GM12878 (cell line): ENCODE data around the gene DESI1. TPM values are rescaled to one million over a fixed set of nuclear protein-coding genes. Genes with fewer than 3 reads are reported as not detected.

Source experiments
- ATAC-seq: fragments of 200-7000 bp; cut with Tn5 transposase; 3 replicates; pipeline ENCODE4 v1.9.1; 2020; ENCODE audit warnings: mild to moderate bottlenecking, moderate library complexity
- BruUV-seq: library from RNA; stranded (reverse); fragments of 400-500 nt; replicated peaks from 2 replicates; lab custom pipeline; 2021; lab: Mats Ljungman, UMichigan
- CTCF ChIA-PET: fragments of 300-600 bp; sonication (Branson Sonifier 250); formaldehyde crosslinking; extraction: SDS; loops from one replicate; lab custom pipeline; 2021; ENCODE audit warnings: inconsistent platforms; lab: Yijun Ruan, JAX
- POLR2A ChIA-PET: fragments of 350-600 bp; formaldehyde crosslinking; extraction: SDS; loops from one replicate; lab custom pipeline; 2021; ENCODE audit warnings: inconsistent platforms; lab: Charles Lee
- RAD21 ChIA-PET: fragments of 300-600 bp; sonication (Branson Sonifier 250); formaldehyde crosslinking; loops from one replicate; lab custom pipeline; 2023; ENCODE audit warnings: antibody characterized with exemption; ENCODE audit not compliant: unreplicated experiment; lab: Charles Lee
- SMC1A ChIA-PET: fragments of 300-600 bp; sonication (Branson Sonifier 250); formaldehyde crosslinking; loops from one replicate; lab custom pipeline; 2023; ENCODE audit not compliant: unreplicated experiment, uncharacterized antibody; lab: Charles Lee
- DNase-seq: peaks from one replicate; pipeline ENCODE4 v3.0.0-alpha.2; 2011; ENCODE audit warnings: low read depth, low spot score
- FAIRE-seq: peaks from 3 replicates; lab custom pipeline; 2011; peaks lifted over from hg19 to GRCh38; lab: Jason Lieb, UNC
- H2AFZ ChIP-seq: 2 replicates; pipeline ENCODE4 v1.6.0; 2011; ENCODE audit warnings: low read depth, low read length, control low read depth; ENCODE audit not compliant: control insufficient read depth
- H3K27ac ChIP-seq: 2 replicates; pipeline ENCODE4 v1.5.1; 2011; ENCODE audit warnings: control low read depth; ENCODE audit not compliant: control insufficient read depth, insufficient read depth
- H3K27me3 ChIP-seq, 2 experiments: replicated peaks in 1 of 2; 2 replicates each; pipeline versions ENCODE4 v1.6.0 to v1.6.1; 2011; ENCODE audit warnings: low read length in 1 of 2; ENCODE audit not compliant: control insufficient read depth in 2 of 2, insufficient read depth in 2 of 2
- H3K36me3 ChIP-seq, 2 experiments: 2 replicates each; pipeline ENCODE4 v1.5.1; 2011; ENCODE audit warnings: low read length in 1 of 2; ENCODE audit not compliant: control insufficient read depth in 2 of 2, insufficient read depth in 2 of 2
- H3K4me1 ChIP-seq: 2 replicates; pipeline ENCODE4 v1.6.1; 2011; ENCODE audit warnings: mild to moderate bottlenecking, low read length, moderate library complexity, mixed read lengths; ENCODE audit not compliant: control insufficient read depth, insufficient read depth
- H3K4me2 ChIP-seq: 2 replicates; pipeline ENCODE4 v1.6.0; 2011; ENCODE audit warnings: control low read depth; ENCODE audit not compliant: control insufficient read depth, insufficient read depth
- H3K4me3 ChIP-seq: fragments of 200-600 bp; sonication (generic); 2 replicates; pipeline ENCODE4 v1.5.1; 2016
- H3K79me2 ChIP-seq: 2 replicates; pipeline ENCODE4 v1.6.0; 2011; ENCODE audit warnings: low read length; ENCODE audit not compliant: control insufficient read depth, insufficient read depth
- H3K9ac ChIP-seq: 2 replicates; pipeline ENCODE4 v1.8.0; 2011; ENCODE audit warnings: low read length, control low read depth, mixed read lengths; ENCODE audit not compliant: control insufficient read depth, insufficient read depth
- H3K9me3 ChIP-seq: replicated peaks from 3 replicates; pipeline ENCODE4 v1.5.1; 2011; ENCODE audit warnings: mild to moderate bottlenecking, low read length; ENCODE audit not compliant: control insufficient read depth, insufficient read depth
- H4K20me1 ChIP-seq: 2 replicates; pipeline ENCODE4 v1.6.0; 2011; ENCODE audit not compliant: control insufficient read depth, insufficient read depth
- EED ChIP-seq: sonication (generic); IDR thresholded peaks from 2 replicates; pipeline ENCODE4 v1.6.1; 2016; ENCODE audit warnings: antibody characterized with exemption, low read depth
- HDAC6 ChIP-seq: fragments of 200-600 bp; sonication (generic); IDR thresholded peaks from one replicate; pipeline ENCODE4 v1.8.0; 2017; ENCODE audit warnings: antibody characterized with exemption; ENCODE audit not compliant: unreplicated experiment
- HSF1 ChIP-seq: fragments of 150-350 bp; IDR thresholded peaks from 2 replicates; pipeline ENCODE4 v1.6.1; 2014; ENCODE audit warnings: mild to moderate bottlenecking, low read depth, low read length
- PRDM15 ChIP-seq: fragments of 450-650 bp; formaldehyde crosslinking; IDR thresholded peaks from 2 replicates; pipeline ENCODE4 v1.4.0; 2020; ENCODE audit warnings: mild to moderate bottlenecking, moderate library complexity
- RELA ChIP-seq: fragments of 450-650 bp; IDR thresholded peaks from 2 replicates; pipeline ENCODE4 v1.8.0; 2014; ENCODE audit warnings: borderline replicate concordance; ENCODE audit not compliant: partially characterized antibody
- STAT3 ChIP-seq: IDR thresholded peaks from 2 replicates; pipeline ENCODE4 v1.6.1; 2011; ENCODE audit warnings: low read depth, low read length, improper control_type of control experiment
- USF2 ChIP-seq: IDR thresholded peaks from 2 replicates; pipeline ENCODE4 v1.6.1; 2011; ENCODE audit warnings: low read depth, low read length, improper control_type of control experiment, borderline replicate concordance
- ZBTB11 ChIP-seq: fragments of 450-650 bp; formaldehyde crosslinking; IDR thresholded peaks from 2 replicates; pipeline ENCODE4 v1.5.0; 2022; ENCODE audit warnings: mild to moderate bottlenecking, missing genetic modification characterization
- ZBTB4 ChIP-seq: fragments of 450-650 bp; formaldehyde crosslinking; IDR thresholded peaks from 2 replicates; pipeline ENCODE4 v1.4.0; 2022; ENCODE audit warnings: mild to moderate bottlenecking, moderate library complexity
- WGBS: methylation state at CpG from one replicate; pipeline ENCODE4 v1.1.6; 2016; ENCODE audit warnings: low lambda C conversion rate; ENCODE audit not compliant: insufficient replicate concordance, insufficient coverage; ENCODE audit errors: missing lambda C conversion rate; 5-methylcytosine and 5-hydroxymethylcytosine counted together
- in situ Hi-C: fragments of 300-500 bp; cut with MboI; formaldehyde crosslinking; loops from 9 replicates; pipeline ENCODE4 v1.14.3; 2018; ENCODE audit warnings: mixed read lengths
- intact Hi-C: fragments of 100-400 bp; cut with micrococcal nuclease; formaldehyde crosslinking; loops from one replicate; pipeline ENCODE4 v1.14.2; 2022; ENCODE audit not compliant: unreplicated experiment
- polyA plus RNA-seq, 11 experiments: library from polyadenylated mRNA; depleted of rRNA in 4 of 11; unstranded in 6 of 11; stranded (reverse) in 5 of 11; fragments of >200 nt; fragmentation: Nextera tagmentation in 4 of 11; fragmentation: Illumina TruSeq in 1 of 11; extraction: Ambion mirVana in 4 of 11; extraction: Trizol in 1 of 11; gene quantifications; 1 replicate in 1 of 11; 2 replicates in 10 of 11; pipeline versions ENCODE4 v1.2.1 to v1.2.3, GENCODE V29; 2011 to 2016; ENCODE audit warnings: inconsistent platforms in 2 of 11, missing spikeins in 2 of 11, low read depth in 1 of 11
- total RNA-seq, 4 experiments: library from RNA; depleted of rRNA in 3 of 4; stranded (reverse); fragments of >200 nt in 3 of 4; fragmentation: Illumina TruSeq in 1 of 4; extraction: Trizol in 1 of 4; gene quantifications; 2 replicates each; pipeline versions ENCODE4 v1.2.1 to v1.2.3, GENCODE V29; 2013 to 2021

The DESI1 gene
- total and polyA plus RNA-seq, 10 of the 15 experiments (the other 5 are each of a cell fraction or from before 2014, with no cell fraction given): 8.0 to 76.8 (median 40.6) TPM

GRCh38 chr22:41571786-41572185 lies 49.1 kb downstream of the DESI1 start:
- Histone ChIP-seq H3K79me2 (no peaks in the 10 kb centered on the region), H3K27me3 (no peaks in the 10 kb centered on the region), H2AFZ (no peak overlapping the region), H3K4me3 (no peak overlapping the region), H3K36me3 (no peaks in the 10 kb centered on the region; a peak in 2 of 4 replicates), H3K9me3 (no peaks in the 10 kb centered on the region), H3K9ac (no peak overlapping the region), H3K27ac (no peak overlapping the region), H3K4me2 (no peak overlapping the region), H4K20me1 (no peaks in the 10 kb centered on the region), H3K4me1 (no peaks in the 10 kb centered on the region)
- ATAC-seq (no peak), FAIRE-seq (no peak), DNase-seq (no peak)
- 74% methylated on average over 13 of the region's 14 CpGs for WGBS
- intact Hi-C loops: no loop called here
- in situ Hi-C loops: no loop called here
- no TSS peak for BruUV-seq
- CTCF ChIA-PET: no interaction called here
- POLR2A ChIA-PET: no interaction called here
- RAD21 ChIA-PET: no interaction called here
- SMC1A ChIA-PET: no interaction called here
- TF ChIP-seq ZBTB11 (CRISPR knock-in tag) (no peak), STAT3 (no peak), PRDM15 (no peak), HDAC6 (no peak), USF2 (no peak), ZBTB4 (CRISPR knock-in tag) (no peak), EED (no peak), HSF1 (no peak), RELA (no peak)
